A673 (cell line): Measurements from ENCODE around the gene FSTL5.

Experiments used
- EZH2 ChIP-seq: fragments of 200-600 bp; sonication (generic); IDR thresholded peaks from 2 replicates; pipeline ENCODE4 v1.6.1; 2017; ENCODE audit warnings: borderline replicate concordance, low read depth, mild to moderate bottlenecking, mixed read lengths, antibody characterized with exemption, low read length; ENCODE audit not compliant: poor library complexity, severe bottlenecking
- TF ChIP-seq, protein P1 (sequence below): fragments of 300-800, 200-600 bp; sonication (generic); conservative IDR thresholded peaks from 2 replicates; pipeline ENCODE4 v1.5.1; 2017; ENCODE audit warnings: low read depth, mild to moderate bottlenecking, antibody characterized with exemption, low read length, moderate library complexity, mixed read lengths

DNA sequence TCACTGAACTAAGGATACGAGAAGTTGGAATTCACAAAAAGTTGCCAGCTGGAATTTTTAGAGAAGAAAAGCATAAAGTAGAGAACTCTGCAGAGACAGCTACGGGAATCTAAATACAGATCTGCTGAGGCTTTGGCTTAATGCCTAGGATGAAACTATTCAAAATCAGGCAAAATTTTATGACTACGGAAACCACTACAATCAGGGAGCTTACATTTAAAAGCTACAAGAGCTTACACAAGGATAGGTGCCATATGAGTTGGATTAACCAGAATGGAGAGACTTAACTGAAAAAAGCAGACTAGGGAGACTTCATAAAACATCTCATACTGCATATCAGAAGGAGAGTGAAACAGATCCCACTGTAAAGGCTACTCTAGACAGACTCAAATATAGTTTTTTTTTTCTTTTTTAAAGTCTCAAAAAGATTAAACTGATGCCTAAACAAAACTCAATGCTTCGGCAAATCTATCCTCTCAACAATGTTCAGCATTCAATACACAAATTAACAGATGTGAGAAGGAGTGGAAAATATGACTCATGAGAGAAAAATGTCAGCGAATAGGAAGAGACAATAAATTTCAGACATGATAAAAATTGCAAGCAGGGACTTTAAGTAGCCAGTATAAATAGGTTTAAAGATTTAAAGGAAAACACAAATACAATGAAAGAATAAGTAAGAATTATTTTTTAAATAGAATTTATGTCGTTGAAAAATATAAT is 586.1 kb downstream of the FSTL5 start:
- TF ChIP-seq, protein P1, sequence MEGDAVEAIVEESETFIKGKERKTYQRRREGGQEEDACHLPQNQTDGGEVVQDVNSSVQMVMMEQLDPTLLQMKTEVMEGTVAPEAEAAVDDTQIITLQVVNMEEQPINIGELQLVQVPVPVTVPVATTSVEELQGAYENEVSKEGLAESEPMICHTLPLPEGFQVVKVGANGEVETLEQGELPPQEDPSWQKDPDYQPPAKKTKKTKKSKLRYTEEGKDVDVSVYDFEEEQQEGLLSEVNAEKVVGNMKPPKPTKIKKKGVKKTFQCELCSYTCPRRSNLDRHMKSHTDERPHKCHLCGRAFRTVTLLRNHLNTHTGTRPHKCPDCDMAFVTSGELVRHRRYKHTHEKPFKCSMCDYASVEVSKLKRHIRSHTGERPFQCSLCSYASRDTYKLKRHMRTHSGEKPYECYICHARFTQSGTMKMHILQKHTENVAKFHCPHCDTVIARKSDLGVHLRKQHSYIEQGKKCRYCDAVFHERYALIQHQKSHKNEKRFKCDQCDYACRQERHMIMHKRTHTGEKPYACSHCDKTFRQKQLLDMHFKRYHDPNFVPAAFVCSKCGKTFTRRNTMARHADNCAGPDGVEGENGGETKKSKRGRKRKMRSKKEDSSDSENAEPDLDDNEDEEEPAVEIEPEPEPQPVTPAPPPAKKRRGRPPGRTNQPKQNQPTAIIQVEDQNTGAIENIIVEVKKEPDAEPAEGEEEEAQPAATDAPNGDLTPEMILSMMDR: no peak
- no peak for TF ChIP-seq EZH2
